Measurements from ENCODE around the gene PKHD1.

The PKHD1 gene

GRCh38 chr6:51812231-51812630, 275.2 kb downstream of the PKHD1 start:
- no peak for DNase-seq

GRCh38 chr6:51805517-51805916, 281.9 kb downstream of the PKHD1 start:
- DNase-seq: no peak

DNA sequence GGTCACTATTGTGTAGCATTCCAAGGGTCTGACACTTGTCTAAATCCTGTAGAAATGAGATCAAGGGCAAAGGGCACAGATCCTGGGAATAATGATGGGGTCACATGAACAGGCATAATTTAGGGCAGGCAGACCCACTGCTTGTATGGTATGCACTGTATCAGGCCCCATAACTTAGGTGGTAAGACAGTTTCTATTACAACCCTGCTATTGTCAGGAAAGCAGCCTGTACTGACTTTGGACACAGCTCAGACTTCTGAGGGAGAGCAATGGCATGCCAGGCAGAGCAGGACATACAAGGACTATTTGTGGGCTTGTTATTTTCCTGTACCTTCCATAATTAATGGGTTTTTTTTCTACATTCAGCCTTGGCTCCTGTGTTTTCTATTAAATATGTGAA, 286.8 kb downstream of the PKHD1 start:
- no peak for DNase-seq

- DNase-seq: no peak
These were observed 294.0 kb downstream of the PKHD1 start for GRCh38 chr6:51793393-51793792.

DNA sequence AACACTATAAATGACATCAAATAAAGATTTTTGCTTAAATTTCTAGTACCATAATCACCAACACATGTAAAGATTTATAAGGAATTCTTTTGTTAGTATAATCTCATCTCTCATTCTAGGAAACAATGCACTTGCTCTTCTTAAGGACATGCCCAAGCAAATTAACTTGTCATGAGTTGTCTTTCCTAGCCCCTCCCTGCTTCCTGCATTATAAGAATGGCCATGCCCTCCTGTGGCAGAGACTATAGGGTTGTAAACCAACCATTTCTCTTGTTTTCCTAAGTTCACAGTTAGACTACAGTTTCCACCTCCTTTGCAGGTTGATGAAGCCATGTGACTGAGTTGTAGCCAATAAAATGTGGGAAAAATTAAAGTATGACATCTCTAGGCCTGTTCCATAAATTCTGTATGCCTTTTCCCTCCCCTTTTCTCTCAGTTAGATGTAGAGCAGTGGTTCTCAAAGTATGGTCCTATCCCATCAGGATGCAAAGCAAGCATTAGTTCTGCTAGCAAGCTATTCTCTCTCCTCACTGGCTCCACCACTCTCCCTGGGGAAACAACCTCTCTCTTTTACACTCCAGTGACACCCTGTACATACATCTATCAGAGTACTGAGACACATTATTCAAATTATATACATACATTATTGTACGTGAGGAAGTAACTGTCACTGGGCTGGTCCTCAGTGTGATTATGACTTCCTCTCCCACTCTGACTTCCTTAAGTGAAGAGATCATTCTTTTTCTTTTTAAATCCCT, 295.0 kb downstream of the PKHD1 start:
- DNase-seq: no peak

DNA sequence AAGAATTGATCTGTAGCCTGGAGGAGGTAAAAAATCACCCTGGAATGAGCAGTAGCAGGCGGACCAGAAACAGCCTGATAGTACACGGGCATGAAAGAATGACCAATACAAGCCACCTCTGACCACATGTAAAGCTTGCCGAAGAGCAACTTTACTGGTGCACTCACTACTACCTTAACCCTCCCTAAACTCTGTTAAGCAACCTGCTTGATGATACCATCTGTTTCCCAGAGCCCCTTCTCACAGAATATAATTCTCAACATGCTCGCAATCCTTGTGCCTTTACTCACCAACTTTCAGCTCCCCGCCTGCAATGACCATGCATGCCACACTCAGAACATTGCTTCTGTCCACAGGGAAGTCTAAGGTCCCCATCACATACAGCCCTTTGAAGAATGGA, 296.5 kb downstream of the PKHD1 start:
- DNase-seq: no peak

- DNase-seq: no peak
These were observed 299.3 kb downstream of the PKHD1 start for GRCh38 chr6:51788121-51788520.

DNA sequence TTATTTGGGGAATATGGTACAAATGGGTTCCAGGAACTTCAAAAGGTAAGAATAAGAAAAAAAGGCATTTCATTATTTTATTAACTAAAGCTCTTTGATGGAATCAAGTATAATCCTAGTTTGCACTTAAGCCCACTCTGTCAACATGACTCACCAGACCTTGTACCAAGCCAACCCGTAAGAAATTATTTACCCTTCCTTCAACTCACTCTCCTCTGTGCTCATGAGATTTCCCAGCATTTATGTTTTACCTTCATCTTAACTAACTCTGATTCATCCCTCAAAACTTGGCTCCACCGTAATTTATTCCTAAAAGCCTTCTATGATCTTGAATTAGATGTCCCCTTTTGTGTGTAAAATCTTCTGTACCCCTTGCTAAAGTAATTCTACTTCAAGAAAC, 308.7 kb downstream of the PKHD1 start:
- DNase-seq: no peak

GRCh38 chr6:51777618-51778017, 309.8 kb downstream of the PKHD1 start:
- DNase-seq: no peak

DNA sequence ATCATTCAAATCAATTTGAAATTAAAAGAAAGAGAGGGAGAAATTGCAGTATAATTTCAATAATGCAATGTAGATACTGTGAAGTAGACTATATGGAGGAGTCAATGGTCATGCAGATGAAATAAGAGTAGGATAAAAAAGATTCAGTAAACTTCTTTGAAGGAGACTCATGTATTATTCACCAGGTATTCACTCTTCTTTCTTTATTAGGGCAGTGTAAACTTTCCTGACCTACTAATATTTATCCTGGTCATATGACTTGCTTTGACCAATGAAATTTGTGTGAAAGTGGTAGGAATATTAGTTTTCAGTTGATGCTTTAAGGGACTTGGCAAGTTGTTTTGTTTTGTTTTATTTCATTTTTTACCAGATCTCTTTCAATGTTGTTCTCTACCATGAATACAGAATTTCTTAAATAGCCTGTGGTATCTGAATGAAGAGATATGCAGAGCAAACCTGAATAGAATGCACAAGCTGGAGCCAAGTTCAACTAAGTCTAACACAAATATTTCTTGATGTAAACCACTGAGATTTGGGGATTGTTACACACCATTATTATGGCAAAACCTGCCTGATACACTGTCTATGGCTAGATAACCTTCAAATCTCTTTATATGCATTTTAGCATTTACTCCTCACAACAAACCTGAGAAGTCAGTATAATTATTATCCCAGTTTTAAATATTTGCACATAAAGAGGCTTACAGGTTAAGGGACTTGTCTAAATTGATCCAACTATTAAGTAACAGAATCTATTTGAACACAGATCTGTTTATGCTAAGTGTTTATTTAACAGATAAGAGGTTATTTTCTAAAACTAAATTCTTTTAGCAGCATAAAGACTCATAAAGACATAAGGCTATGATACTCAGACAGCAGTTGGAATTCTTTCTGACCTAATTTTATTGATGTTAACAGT, 311.2 kb downstream of the PKHD1 start:
- DNase-seq: no peak

DNA sequence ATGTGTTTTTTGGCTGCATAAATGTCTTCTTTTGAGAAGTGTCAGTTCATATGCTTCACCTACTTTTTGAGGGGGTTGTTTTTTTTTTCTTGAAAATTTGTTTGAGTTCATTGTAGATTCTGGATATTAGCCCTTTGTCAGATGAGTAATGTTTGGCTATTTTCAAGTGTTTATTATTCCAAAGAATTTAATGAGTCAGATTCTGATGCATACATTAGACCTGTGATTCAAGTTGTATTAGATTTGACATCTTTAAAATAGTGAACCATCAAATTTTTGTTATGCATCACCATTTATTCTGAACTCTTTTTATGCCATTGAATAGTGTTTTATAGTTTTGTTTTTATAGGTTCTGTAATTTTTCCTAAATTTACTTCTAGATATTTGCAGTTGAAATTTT, 319.3 kb downstream of the PKHD1 start:
- DNase-seq: no peak

GRCh38 chr6:51765230-51765629, 322.2 kb downstream of the PKHD1 start:
- DNase-seq: no peak

- DNase-seq: peak in 2 of 56 donors; percentile 1 to 3
These were observed 333.8 kb downstream of the PKHD1 start for GRCh38 chr6:51753635-51754034.

DNA sequence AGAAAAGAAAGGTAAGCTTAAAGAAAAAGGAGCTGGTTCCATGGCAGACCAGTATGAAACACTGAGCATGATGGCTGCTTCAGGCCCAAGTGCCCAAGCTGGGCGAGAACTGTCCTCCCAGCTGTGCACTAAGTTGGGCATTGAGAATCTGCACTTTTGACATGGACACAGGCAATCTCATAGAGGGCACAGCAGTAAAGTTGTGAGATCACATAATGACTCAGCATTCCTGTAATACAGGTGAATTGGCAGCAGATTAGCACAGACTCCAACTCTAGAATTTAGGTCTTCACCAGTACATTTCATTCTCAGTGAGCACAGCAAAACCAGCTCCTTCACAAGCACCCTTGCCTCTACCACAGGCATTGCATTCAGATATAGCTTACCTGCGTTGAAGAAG, 343.4 kb downstream of the PKHD1 start:
- no peak for DNase-seq

- no peak for DNase-seq
These were observed 346.8 kb downstream of the PKHD1 start for GRCh38 chr6:51740658-51741057.

GRCh38 chr6:51738614-51739013, 348.8 kb downstream of the PKHD1 start:
- no peak for DNase-seq

DNA sequence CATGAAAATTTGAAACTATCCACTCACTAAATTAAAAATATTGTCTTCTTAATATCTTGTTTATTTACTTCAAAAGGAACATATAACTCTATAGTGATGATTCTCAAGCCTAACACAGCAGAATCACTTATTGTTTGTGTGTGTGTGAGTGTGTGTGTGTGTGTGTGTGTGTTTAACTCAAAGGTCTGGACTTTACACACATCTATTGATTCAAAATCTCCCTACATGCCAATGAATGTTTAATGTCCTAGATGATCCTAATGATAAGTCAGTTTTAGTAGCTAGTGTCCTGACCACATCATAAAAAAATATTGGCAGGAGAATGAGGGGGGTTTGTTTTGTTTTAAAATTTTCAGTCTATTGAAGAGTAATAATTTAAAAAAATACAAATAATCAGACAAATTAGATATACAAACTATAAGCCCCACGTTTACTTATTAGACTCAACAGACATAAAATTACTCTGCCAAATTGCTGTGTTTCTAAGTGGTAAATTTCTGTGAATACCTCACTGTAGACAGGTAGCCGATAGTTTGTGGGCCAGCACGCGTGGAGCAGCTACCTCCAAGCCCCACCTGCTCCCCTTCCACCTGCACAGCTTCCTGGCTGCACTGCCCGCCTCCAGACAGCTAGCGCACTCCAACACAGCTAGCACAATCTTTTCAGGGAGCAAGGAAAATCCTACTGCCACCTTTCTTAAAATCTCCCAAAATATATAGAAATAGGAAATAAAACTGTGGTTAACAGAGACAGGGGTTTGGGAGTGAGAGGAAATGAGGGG, 349.6 kb downstream of the PKHD1 start:
- DNase-seq: no peak

GRCh38 chr6:51725155-51725554, 362.3 kb downstream of the PKHD1 start:
- no peak for DNase-seq

- no peak for DNase-seq
These were observed 367.1 kb downstream of the PKHD1 start for GRCh38 chr6:51720327-51720726.

- DNase-seq: no peak
These were observed 368.1 kb downstream of the PKHD1 start for GRCh38 chr6:51719297-51719696.

DNA sequence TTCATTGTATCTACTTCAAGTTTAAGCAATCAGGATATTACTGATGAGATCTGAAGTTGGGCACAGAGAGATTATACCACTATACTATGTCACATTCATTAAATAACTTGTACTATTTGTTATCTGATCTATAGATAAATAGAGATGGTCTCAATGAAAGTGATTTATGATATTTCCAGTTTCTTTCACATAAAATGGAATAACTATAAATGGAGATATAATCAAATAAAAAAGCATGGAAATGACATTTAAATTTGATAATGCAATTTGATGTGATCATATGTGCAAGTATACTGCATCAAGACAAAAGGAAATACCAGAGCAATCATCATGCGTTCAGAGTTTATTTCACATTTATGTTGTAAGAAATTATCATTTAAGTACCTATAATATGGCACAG, 368.9 kb downstream of the PKHD1 start:
- DNase-seq: no peak

DNA sequence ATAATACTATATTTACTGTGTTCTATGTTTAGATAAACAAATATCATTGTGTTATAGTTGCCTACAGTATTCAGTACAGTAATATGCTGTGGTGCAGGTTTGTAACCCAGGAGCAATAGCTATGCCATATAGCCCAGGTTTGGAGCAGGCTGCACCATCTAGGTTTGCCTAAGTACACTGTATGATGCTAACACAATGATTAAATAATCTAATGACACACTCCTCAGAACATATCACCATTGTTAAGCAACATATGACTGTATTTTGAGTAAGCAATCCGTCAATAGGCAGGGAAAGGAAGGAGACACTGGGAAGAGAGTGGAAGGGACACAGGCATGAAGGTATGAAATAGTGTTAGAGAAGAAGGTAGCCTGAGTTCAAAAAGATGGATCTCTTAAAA, 369.9 kb downstream of the PKHD1 start:
- DNase-seq: no peak

Measured in amygdala (tissue), 56 donors.